Thyroid gland (tissue), 4 donors: Measurements from ENCODE around the gene TUBGCP2.

ENCODE experiments used
- POLR2A ChIP-seq, 2 donors: fragments of 450-650 bp; IDR thresholded peaks; one replicate each; pipeline ENCODE4 v1.6.1; 2017; ENCODE audit warnings: antibody characterized with exemption in 2 of 2, mild to moderate bottlenecking in 2 of 2, moderate library complexity in 1 of 2
- TF ChIP-seq, protein P1 (sequence below), 6 experiments: fragments of 200-600 bp in 3 of 6; fragments of 450-650 bp in 3 of 6; sonication (generic) in 3 of 6; IDR thresholded peaks; one replicate each; pipeline ENCODE4 v1.5.1; 2016 to 2019; ENCODE audit warnings: antibody characterized with exemption in 6 of 6, mild to moderate bottlenecking in 2 of 6, inconsistent platforms in 1 of 6, moderate library complexity in 1 of 6

DNA sequence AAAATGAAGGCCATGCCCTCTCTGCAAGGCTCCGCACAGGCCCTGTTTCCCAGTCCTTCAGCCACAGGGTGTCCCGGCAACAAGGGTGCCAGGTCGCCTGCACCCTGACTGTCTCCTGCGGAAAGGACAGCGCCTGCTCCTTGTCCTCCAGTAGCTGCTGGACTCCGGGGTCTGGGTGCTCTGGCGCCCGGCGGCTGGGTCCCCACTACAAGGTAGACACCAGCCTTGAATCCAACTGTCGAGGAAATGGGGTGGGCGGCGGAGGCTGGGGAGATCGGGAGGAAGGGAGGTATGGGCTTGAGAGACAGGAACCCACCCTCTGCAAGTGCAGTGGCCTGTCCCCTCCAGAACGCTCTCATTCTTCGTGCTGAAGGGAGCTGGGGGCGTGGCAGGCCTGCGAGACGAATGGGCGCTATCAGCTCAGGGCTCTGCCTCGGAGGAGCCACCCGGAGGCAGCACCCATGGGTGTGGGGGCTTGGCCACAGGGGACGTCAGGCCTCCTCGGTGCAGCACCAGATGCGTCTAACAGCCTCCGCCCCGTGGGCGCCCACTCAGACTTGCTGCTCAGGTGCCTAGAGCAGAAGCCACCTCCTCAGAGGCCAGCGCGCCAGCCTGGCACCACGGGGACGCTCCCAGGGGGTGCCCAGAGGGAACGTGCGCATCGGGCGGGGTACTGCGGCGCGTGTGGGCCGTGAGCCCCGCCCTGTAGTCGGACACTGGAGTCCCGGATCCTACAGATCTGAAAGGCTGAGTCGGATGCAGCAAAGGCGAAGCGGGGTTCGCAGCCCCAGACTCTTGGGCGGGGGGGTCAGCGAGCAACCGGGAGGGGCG is 47.6 kb downstream of the TUBGCP2 start:
- TF ChIP-seq, protein P1, sequence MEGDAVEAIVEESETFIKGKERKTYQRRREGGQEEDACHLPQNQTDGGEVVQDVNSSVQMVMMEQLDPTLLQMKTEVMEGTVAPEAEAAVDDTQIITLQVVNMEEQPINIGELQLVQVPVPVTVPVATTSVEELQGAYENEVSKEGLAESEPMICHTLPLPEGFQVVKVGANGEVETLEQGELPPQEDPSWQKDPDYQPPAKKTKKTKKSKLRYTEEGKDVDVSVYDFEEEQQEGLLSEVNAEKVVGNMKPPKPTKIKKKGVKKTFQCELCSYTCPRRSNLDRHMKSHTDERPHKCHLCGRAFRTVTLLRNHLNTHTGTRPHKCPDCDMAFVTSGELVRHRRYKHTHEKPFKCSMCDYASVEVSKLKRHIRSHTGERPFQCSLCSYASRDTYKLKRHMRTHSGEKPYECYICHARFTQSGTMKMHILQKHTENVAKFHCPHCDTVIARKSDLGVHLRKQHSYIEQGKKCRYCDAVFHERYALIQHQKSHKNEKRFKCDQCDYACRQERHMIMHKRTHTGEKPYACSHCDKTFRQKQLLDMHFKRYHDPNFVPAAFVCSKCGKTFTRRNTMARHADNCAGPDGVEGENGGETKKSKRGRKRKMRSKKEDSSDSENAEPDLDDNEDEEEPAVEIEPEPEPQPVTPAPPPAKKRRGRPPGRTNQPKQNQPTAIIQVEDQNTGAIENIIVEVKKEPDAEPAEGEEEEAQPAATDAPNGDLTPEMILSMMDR (IDR thresholded peaks at IDR 0.05), result no peak
- TF ChIP-seq POLR2A (IDR thresholded peaks at IDR 0.05), result no peak
